Occipital lobe (tissue), 2 donors: ENCODE measurements around the gene GRM5. TPM values are rescaled to one million over a fixed set of nuclear protein-coding genes. Genes with fewer than 3 reads are reported as not detected.
"Not testable (repeated sequence)": the region's sequence is repeated elsewhere in the genome, so short reads cannot be mapped to it uniquely, and the experiment has no call there.

Experiments used
- DNase-seq: peaks from one replicate; lab custom pipeline; 2025; lab: John Stamatoyannopoulos, UW
- total RNA-seq: library from RNA; depleted of rRNA; stranded (reverse); fragments of >200 nt; gene quantifications from one replicate; pipeline ENCODE4 v1.2.3, GENCODE V29; 2014

GRM5 gene
- total RNA-seq, 1 donor from 2014 or later: 175 TPM

DNA sequence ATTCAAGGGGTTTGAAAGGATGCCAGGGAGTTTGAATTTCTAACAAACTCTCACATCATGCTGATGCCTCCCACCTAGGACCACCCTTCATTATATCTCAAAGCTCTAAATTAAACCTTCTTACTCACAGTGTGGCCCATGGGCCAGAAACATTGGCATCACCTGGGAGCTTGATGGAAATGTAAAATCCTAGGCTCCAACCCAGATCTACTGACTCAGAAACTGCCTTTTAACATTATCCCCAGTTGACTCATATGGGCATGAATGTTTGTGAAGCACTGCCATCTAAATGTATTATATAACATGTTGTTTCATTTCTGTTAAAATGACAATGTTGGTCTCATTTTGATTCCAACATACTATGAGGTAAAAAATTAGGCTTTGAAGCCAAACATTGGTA, 90.3 kb downstream of the GRM5 start:
- not testable (repeated sequence) for DNase-seq

DNA sequence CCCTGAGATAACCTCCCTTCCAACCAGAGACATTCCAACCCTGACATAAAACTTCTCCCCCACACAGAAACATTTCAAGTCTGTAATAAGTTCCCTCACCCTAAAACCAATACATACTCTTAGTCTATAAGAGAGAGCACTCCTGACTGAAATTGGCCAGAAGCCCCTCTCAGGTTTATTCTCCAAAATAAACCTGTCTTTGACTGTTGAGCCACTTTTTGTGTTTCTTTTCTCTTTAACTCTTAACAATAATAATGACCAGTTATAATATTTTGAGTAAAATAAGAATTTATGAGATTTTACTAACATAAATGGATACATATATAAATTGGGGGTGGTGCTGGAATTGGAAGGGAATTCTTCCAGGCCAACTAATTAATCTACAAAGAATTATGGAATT, 93.6 kb downstream of the GRM5 start:
- no peak for DNase-seq

DNA sequence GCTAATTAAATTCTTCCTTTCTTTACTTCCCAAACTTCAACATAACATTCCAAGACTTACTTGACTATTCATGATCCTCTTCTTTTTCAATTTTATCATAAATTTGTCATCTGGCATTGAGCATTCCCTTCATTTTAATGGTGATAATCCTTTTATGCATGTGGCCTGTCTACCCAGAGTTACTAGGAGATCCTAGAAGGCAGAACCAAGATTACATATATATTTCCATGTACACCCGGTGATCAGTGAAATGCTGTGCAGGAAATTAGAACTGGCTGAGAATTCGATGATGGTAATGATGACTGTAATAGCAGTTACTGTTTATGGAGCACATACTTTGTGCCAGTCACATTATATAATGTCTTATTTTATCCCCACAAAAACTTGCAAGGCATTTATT, 104.2 kb downstream of the GRM5 start:
- not testable (repeated sequence) for DNase-seq

DNA sequence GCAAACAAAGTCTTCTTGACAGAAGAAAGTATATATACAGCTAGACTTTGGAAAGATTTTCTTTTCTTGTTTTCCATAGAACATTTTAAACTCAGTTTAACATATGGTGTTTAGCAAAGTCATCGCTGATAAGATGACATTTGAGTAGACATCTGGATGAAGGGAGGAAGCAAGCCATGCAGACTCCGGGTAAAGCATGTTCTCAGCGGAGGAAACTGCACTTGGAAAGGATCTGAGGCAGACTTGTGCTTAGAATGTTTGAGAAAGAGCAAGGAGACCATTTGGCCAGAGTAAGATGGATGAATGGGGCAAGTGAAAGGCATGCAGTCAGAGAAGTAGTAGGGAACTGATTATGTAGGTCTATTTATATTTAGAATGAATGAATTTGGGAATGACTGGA, 105.9 kb downstream of the GRM5 start:
- DNase-seq: not testable (repeated sequence)

DNA sequence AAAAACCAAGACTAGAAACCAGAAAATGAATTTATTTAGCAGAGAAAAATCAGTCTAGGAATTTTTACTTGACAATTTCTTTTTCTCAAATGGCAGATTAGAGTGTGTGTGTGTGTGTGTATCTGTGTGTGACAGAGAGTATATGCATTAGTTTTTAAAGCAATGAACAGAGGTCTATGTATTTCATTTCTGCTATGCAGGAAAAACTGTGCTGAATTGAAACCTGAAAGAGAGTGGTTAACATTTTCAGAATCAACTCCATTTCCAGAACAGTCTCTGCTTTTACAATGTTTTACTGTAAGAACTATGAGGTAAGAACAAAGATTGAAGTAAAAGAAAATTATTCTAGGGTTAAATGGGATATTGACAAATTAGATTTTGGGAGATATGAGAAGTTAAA, 114.8 kb downstream of the GRM5 start:
- DNase-seq: no peak

DNA sequence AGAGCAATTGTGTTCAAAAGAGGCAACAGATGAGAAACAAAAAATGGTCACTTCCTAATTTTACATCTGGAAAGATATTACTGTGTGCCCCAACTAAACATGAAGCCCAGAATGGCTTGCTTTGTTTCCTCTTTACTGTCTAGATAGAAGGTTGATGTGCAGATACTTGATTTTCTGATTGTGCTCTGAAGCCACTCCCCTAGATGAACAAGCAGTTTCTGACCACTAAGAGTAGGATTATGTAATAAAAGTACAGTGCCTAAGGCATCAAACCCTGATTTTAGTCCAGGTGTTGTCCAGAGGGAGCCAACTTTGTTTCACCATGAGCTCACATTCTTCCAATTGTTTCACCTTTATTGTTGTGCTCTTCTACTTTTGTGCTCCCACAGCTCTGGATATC, 116.9 kb downstream of the GRM5 start:
- not testable (repeated sequence) for DNase-seq

DNA sequence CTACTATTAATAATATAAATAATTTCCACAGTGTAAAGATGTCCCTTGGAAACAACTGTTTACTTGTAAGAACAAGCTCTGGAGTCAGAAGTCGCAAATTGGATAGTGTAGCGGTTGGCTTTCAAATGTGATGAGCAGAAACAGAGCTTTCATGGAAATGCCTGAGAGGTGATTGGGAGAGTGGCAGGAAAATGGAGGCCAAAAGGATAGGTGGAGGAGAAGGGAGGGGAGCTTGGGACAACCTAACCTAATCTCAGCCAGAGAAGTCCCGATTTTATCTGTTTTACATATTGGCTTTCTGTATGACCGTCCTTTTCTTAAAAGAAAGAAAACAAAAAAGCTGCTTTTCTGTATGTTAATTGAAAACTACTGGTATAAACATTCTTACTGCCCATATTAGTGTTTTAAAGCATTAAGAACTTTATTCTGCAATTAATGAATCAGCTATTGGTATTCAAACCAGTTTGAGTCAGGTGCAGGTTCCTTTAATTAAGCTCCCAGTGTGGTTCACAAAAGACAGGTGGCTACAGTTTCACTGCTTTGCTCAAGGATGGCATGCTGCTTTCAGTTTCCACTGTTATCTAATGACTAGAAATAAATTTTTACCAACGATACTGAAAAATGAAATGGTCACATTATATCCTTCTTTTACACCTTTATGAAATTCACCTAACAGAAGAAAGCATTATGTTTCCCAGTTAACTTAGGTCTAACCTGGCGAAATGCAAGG, 117.8 kb downstream of the GRM5 start:
- not testable (repeated sequence) for DNase-seq

DNA sequence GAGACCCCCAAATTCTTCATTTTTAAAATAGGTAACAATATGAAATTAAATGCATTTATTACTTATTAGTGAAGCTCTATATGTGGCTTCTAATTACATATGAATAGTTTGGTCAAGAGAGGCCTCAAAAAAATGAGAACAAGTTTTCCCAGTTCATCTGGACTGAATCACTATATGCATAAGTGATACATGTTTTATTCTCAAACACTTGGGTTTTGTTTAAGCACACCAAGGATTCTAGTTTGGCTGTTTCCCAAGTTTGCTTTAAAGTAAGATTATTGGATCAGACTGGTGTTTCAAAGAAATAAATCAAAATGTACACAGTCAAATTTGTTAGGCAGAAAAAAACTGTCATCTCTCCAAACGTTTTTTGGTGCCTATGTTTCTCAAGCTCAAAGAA, 136.1 kb downstream of the GRM5 start:
- not testable (repeated sequence) for DNase-seq

DNA sequence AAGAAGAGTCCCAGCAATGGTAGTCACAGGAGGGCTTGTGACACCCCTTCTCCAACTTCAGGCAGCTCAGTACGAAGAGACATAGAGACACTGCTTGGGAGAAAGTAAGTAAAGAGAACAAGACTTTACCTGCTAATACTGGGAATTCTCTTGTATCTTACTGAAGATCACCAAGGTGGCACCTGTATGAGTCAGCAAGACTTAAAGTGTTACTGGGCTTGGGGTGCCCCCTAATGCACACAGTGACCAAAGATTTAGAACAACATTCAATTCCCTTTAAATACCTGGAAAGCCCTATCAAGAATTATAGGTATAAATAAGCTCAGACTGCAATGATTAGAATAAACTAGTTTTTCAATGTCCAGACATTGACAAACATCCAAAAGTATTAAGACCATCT, 148.7 kb downstream of the GRM5 start:
- DNase-seq: peak; percentile 0

DNA sequence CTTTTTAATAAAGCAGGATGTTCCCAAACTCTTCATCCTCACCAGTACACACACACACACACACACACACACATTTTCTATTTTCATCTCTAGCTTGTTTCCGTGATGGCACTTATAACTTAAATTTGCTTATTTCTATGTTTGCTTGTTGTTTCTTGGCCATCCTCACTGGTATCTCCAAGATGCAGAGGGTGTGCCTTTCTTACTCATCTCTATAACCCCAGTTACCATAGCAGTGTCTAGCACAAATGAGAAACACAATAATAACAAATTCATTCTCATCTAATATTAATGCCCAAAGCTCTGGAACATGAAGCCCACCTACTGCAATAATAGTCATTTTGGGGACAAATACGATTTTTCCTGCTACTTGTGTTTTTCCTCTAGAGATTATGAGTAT, 156.3 kb downstream of the GRM5 start:
- DNase-seq: no peak

DNA sequence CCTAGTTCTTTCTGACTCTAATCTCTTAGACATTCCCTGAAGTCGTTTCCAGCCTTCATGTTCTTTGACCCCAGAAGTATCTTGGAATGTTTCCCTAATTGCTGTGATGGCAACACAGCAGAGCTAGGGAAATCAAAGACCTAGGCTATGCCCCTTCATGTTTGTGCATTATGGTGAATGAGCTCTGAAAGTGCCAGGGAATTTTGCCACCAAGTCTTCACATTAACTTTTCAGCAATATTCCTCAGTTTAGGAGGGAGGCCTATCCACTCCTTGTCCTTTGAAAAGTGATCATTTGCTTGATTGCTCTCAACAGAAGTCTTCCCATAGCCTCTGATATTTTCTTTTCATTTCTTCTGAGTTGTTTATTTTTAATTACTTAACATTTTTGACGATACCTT, 164.3 kb downstream of the GRM5 start:
- DNase-seq: not testable (repeated sequence)

DNA sequence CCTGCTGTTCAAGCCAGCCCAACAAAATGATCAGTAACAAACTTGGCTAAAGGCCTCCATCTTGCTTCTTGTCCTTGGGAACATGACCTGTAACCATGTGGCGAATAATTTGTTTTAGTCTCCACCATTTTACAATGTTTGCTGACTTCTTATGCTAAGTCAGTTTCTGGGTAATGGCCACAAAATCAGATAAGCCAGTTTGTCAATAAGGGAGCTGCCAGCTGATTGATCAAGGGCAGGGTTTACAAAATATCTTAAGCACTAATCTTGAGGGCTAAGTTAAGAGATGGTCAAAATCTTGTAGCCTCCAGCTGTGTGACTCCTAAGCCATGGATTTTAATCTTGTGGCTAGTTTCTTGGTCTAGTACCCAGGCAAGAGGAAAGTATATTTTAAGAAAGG, 176.9 kb downstream of the GRM5 start:
- not testable (repeated sequence) for DNase-seq

DNA sequence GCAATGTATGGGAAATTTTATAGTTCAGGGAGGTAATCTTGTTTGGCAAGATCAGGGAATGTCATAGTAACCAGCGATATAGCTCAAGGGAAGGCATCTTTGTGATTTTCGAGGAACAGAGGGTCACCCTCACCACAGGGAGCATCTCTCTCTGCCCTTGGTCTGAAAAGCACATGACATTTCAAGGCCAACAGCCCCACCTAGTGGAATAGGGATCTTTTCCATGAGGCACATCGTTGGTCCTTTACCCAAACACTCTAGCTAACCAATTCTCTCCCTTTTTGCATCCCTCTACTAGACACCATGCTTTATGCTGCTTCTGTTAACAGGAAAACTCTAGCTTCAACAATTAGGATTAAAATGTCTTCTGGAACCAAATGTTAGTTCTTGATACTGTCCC, 179.0 kb downstream of the GRM5 start:
- no peak for DNase-seq

DNA sequence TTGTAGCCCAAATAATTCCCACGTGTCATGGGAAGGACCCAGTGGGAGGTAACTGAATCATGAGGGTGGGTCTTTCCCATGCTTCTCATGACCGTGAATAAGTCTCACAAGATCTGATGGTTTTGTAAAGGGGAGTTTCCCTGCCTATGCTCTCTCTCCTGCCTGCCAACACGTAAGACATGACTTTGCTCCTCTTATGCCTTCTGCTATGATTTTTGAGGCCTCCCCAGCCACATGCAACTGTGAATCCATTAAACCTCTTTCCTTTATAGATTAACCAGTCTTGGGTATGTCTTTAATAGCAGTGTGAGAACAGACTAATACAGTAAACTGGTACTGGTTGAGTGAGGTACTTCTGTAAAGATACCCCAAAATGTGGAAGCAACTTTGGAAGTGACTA, 183.0 kb downstream of the GRM5 start:
- DNase-seq: not testable (repeated sequence)

DNA sequence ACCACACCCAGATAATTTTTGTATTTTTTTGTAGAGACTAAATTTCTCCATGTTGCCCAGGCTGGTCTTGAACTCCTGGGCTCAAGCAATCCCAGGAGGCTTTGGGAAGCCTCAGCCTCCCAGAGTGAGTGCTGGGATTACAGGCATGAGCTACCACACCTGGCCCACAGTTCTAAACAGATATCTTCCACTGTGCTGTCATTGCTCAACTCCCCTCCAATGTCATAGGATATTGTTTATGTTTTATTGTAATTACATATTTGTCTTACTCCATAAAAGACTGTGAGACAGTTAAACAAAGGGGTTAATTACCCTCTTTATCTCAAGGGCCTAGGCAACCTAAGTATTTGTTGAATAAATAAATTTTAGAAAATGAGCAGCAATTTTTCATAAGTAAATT, 204.2 kb downstream of the GRM5 start:
- no peak for DNase-seq

DNA sequence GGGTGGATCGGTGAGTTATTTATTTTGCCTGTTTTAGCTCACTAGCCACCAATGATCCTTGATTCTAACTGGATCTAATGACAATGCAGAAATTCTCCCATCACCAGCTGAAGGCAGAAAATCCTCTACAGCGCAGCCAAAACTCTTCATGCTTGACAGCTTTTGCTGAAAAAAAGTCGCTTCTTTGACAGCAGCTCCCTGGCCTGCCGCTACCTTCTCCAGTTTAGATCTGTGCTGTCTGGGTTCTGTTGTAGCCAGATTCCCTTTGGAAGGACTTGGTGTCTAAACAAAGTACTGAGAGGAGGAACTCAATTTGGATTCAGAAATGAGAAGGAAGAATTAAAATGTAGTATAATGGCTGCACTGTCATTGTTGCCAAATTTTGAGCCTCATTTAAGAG, 205.4 kb downstream of the GRM5 start:
- not testable (repeated sequence) for DNase-seq

DNA sequence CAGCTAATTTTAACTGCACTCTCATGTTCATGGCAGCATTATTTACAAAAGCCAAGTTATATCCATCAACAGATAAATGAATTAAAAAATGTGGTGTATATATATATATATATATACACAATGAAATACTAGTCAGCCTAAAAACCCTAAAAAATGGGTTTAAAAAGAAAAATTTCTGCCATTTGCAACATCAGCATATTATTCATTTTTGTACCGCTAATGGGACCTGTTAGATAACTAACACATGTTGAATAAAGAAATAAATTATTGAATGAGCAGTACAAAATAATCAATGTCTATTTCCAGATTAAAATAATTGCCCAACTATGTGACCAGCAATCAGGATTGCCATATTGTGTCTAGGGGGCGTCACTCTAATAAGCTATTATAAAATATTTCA, 211.8 kb downstream of the GRM5 start:
- not testable (repeated sequence) for DNase-seq

DNA sequence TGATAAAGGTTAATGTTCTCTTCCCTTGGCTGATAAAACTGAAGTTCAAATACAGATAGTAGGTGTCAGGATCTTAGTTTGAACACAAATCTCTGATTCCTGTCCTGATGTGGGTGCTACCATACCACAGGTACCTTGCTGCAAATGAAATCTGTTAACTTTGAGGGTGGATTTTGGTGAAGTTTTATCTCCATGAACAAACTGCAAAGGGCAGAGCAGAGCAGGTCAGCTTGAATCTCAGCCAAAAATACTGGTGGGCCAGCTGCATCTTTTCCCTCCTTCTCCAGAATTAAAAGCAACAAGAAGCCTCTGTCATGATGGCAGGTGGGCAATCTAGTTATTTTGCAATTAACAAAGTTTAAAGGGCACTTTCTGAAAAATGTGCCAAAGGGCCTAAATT, 214.2 kb downstream of the GRM5 start:
- not testable (repeated sequence) for DNase-seq

DNA sequence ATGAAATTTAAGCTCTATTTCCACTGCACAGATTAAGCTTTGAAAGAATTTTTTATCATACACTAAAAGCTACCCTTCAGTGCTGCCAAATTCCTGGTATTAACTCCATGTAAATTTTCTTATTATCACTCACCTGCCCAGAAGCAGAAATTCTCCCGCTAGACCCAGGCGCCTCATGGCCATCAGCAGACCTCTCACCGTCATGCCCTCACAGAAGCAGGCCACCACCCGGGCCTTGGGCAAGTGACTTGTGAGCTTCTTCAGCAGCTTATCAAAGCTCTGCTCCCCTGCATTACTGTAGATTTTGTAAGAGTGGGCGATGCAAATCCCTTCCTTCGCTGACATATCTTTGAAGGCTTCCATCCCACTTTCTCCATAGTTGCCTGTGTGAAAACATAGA, 216.0 kb downstream of the GRM5 start:
- not testable (repeated sequence) for DNase-seq

DNA sequence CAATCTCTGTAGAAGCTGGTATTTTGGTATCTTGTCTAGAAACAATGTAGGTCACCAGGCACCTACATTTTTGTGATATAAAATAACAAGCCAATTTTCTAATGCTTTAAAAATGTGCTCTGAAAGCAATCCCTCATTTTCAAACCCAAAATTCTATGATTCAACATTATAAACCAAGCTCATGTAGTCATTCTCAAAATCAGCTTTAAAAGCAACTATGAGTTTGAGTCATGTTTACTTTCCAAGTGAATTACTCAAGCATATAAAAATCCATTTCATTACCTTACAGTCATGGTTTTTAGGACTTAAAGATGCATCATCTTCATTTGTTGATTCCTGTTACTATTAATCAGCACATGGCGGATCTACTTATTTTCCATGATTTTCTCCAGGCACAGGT, 216.4 kb downstream of the GRM5 start:
- DNase-seq: no peak

DNA sequence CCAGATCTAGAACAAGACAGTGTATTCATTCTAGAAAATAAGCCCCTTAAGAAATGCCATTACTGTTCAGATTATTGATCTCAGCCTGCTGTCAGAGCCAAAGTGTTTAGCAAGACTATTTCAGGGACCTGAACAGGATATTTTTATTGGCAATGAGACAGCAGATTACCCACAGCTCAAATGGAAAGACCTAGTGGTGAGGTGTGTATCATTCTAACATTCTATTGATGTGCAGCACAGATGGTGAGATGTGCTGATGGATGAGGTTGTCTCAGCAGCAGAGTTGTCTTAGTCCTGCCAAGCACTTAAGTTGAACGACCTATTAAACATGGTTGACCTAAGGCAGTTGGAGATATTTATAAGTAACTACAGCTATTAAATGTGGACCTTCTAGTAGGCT, 219.5 kb downstream of the GRM5 start:
- DNase-seq: not testable (repeated sequence)

DNA sequence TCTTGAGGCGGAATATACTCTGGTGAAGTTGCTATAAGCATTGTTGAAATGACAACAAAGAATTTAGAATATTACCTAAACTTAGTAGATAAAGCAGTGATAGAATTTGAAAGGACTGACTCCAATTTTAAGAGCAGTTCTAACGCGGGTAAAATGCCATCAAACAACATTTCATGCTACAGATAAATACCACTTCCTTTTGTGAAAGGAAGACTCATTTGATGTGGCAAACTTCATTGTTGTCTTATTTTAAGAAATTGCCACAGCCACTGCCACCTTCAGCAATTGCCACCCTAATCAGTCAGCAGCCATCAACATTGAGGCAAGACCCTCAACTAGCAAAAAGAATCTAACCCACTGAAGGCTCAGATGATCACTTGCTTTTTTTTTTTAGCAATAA, 220.8 kb downstream of the GRM5 start:
- DNase-seq: not testable (repeated sequence)

DNA sequence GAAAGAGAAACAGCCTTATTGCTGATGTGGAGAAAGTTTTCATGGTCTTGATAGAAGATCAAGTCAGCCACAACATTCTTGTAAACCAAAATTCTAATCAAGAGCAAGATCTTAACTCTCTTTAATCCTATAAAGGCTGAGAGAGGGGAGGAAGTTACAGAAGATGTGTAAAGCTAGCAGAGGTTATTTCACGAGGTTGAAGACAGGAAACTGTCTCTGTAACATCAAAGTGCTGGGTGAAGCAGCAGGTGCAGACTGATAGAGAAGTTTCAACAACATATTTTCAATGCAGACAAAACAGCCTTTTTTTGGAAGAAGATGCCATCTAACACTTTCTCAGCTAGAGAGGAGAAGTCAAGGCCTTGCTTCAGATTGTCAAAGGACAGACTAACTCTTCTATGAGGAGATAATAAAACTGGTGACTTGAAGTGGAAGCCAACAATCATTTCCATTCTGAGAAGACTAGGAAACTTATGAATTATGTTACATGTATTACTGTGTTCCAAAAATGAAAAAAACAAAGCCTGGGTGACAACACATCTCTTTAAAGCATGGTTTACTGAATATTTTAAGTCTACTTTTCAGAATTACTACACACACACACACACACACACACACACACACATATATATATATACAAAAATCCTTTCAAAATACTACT, 221.9 kb downstream of the GRM5 start:
- not testable (repeated sequence) for DNase-seq
